Measurements from ENCODE around the gene AKAP13. TPM values are rescaled to one million over a fixed set of nuclear protein-coding genes. Genes with fewer than 3 reads are reported as not detected.
"Not testable (repeated sequence)": the region's sequence is repeated elsewhere in the genome, so short reads cannot be mapped to it uniquely, and the experiment has no call there.

The AKAP13 gene
- total RNA-seq, 1 donor from 2014 or later = 443 TPM

DNA sequence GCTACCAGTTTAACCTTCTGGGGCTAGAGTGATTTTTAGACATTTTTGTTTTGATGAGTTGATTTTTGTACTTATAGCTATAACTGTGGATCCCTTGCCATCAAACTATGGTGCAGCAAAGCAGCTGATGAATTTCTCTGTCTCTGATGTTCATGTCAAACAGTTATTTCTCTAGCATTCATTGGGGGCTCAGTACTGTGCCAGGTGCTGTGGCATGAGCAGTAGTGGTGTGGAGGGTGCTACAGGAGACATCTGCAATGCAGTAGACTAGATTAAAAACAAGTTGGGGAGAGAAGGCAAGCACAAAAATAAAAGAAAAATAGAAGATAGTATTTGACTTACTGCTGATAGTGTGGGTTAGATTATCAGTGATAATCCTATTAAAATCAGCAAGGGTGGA is 95.3 kb downstream of the AKAP13 start:
- Histone ChIP-seq H3K4me1 (peaks cover 44% of the 10 kb centered on the region), H3K27me3 (ENCODE audit: low read depth) (no peaks in the 10 kb centered on the region), H3K4me3 (no peak overlapping the region), H3K9me3 (no peaks in the 10 kb centered on the region), H3K27ac (no peak overlapping the region), H3K36me3 (no peaks in the 10 kb centered on the region)
- DNase-seq (no peak), ATAC-seq (no peak)
- intact Hi-C loops (cut with DNase I) = no loop called here
- no peak for TF ChIP-seq CTCF (IDR thresholded peaks at IDR 0.05)

DNA sequence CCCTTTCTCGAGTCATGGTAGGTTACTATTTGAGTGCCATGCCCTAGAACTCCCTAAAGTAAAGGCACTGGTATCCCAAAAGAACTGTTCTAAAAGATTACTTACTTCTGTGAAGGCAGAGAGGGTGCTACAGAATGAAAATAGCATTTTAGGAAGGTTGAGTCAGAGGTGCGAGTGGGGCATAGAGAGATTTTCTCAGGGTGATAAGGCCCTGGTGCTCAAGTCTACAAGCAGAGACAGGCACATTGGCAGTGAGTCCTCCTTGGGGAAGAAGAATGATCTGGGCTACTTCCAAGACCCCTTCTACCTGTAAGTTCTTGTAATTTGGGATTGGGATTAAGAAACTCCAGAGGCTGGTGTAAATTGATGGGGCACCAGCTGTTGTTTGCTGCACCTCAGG is 96.7 kb downstream of the AKAP13 start:
- Histone ChIP-seq H3K9me3 (no peaks in the 10 kb centered on the region), H3K36me3 (no peaks in the 10 kb centered on the region), H3K27me3 (ENCODE audit: low read depth) (no peaks in the 10 kb centered on the region), H3K27ac (no peak overlapping the region), H3K4me3 (no peak overlapping the region), H3K4me1 (peaks cover 57% of the 10 kb centered on the region)
- TF ChIP-seq CTCF (IDR thresholded peaks at IDR 0.05) = no peak
- DNase-seq (no peak), ATAC-seq (no peak)
- intact Hi-C loops (cut with DNase I) = no loop called here

DNA sequence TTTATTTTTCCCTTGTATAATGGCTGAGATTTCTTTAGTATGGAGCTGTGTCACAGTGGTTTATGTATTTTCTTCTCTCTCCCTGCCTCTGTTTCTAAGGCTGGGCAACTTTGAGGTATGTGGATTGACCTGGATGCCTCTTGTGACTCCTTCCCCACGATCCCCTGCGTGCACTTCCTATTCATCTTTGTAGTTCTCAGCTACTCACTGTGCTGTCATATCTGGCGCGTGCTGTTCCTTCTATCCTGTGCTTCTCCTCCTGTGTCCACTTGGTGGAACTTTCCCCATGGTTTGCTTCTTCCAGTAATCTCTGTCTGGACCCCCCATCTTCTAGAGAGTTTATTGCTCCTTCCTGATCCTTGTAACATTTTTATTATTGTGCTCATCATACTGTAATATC is 97.3 kb downstream of the AKAP13 start:
- no peak overlapping the region for H3K27ac ChIP-seq
- peaks cover 64% of the 10 kb centered on the region for H3K4me1 ChIP-seq
- ATAC-seq (no peak), DNase-seq (no peak)
- H3K27me3 ChIP-seq (ENCODE audit: low read depth) = no peaks in the 10 kb centered on the region
- H3K36me3 ChIP-seq = no peaks in the 10 kb centered on the region
- no peak for TF ChIP-seq CTCF (IDR thresholded peaks at IDR 0.05)
- intact Hi-C loops (cut with DNase I) = no loop called here
- no peak overlapping the region for H3K4me3 ChIP-seq
- H3K9me3 ChIP-seq = no peaks in the 10 kb centered on the region

DNA sequence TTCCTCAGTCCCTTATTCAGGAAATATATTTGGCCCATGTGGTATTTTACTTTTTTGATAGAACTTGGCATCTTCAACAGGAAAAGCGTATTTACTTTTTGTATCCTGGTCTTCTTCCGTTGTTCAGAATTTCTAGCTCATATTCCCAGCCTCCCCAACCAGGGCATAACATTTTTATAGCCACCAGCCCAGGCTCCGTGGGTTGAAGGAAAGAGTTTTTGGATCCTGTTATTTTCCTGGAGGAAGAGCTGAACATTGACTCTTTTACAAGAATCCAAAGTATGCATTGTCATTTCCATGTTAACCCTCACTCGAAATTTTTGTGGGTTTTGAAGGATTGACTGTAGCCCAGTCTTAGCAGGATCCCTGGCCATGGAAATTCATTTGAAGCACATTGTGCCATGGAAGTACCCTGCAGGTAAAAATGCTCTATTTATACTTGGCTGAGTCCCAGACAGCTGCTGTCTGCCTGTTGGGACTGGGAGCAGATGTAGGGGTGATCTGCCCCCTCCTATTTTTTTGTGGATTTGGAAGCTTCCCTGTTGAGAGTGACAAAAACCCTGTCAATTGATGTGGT is 98.8 kb downstream of the AKAP13 start:
- Histone ChIP-seq H3K9me3 (no peaks in the 10 kb centered on the region), H3K4me3 (no peak overlapping the region), H3K36me3 (no peaks in the 10 kb centered on the region), H3K4me1 (peaks cover 62% of the 10 kb centered on the region), H3K27me3 (ENCODE audit: low read depth) (no peaks in the 10 kb centered on the region), H3K27ac (peak overlapping the region; percentile 20)
- intact Hi-C loops (cut with DNase I) = no loop called here
- no peak for TF ChIP-seq CTCF (IDR thresholded peaks at IDR 0.05)
- peak; percentile 23 to 50 for ATAC-seq
- DNase-seq = no peak

GRCh38 chr15:85480923-85481322 is 100.5 kb downstream of the AKAP13 start:
- intact Hi-C loops (cut with DNase I) = no loop called here
- DNase-seq (no peak), ATAC-seq (no peak)
- no peaks in the 10 kb centered on the region for H3K9me3 ChIP-seq
- no peak for TF ChIP-seq CTCF (IDR thresholded peaks at IDR 0.05)
- H3K4me1 ChIP-seq = peaks cover 60% of the 10 kb centered on the region
- no peaks in the 10 kb centered on the region for H3K36me3 ChIP-seq
- H3K27me3 ChIP-seq (ENCODE audit: low read depth) = no peaks in the 10 kb centered on the region
- no peak overlapping the region for H3K4me3 ChIP-seq
- no peak overlapping the region for H3K27ac ChIP-seq

- H3K9me3 ChIP-seq; H3K36me3 ChIP-seq; intact Hi-C loops (cut with DNase I); DNase-seq; H3K27ac ChIP-seq; H3K4me3 ChIP-seq; ATAC-seq; H3K27me3 ChIP-seq (ENCODE audit: low read depth): not testable (repeated sequence)
- H3K4me1 ChIP-seq = peaks cover 63% of the 10 kb centered on the region
Measured at GRCh38 chr15:85481543-85481942, 101.1 kb downstream of the AKAP13 start.
